ENCODE data around the gene AOC3. TPM values are rescaled to one million over a fixed set of nuclear protein-coding genes. Genes with fewer than 3 reads are reported as not detected.
"Not testable (repeated sequence)": the region's sequence is repeated elsewhere in the genome, so short reads cannot be mapped to it uniquely, and the experiment has no call there.

The AOC3 gene
- total RNA-seq, 1 experiment from 2014 or later = 3.5 TPM

DNA sequence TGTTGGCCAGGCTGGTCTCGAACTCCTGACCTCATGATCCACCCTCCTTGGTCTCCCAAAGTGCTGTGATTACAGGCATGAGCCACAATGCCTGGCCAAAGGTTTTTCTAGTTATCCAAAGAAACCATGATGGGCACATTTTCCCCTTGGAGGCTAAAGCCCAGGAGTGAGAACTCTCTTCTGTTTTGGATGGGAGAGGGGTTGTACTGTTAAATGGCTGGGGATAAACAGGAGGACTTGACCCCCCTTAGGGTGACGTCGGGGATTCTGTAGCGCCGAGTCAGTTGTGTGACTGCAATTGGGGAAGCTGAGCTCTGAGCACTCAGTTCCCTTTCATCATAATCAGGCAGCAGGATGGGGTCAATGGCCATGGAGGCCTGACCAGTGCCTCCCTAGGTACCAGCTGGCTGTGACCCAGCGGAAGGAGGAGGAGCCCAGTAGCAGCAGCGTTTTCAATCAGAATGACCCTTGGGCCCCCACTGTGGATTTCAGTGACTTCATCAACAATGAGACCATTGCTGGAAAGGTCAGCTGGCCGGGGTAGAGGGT is 4.1 kb downstream of the AOC3 start:
- Mint-ChIP-seq H3K4me1 (ENCODE audit: low read depth, unreplicated experiment) (no peaks in the 10 kb centered on the region), H3K9me3 (ENCODE audit: low read depth, unreplicated experiment) (peaks cover under 1% of the 10 kb centered on the region), H3K27ac (ENCODE audit: unreplicated experiment) (no peak overlapping the region), H3K36me3 (ENCODE audit: insufficient read depth, unreplicated experiment) (no peaks in the 10 kb centered on the region), H3K27me3 (ENCODE audit: unreplicated experiment) (peaks cover 36% of the 10 kb centered on the region), H3K4me3 (ENCODE audit: low read depth, unreplicated experiment) (no peak overlapping the region)
- no peak for DNase-seq
- CTCF ChIA-PET = no interaction called here
- TF ChIP-seq, protein P1, sequence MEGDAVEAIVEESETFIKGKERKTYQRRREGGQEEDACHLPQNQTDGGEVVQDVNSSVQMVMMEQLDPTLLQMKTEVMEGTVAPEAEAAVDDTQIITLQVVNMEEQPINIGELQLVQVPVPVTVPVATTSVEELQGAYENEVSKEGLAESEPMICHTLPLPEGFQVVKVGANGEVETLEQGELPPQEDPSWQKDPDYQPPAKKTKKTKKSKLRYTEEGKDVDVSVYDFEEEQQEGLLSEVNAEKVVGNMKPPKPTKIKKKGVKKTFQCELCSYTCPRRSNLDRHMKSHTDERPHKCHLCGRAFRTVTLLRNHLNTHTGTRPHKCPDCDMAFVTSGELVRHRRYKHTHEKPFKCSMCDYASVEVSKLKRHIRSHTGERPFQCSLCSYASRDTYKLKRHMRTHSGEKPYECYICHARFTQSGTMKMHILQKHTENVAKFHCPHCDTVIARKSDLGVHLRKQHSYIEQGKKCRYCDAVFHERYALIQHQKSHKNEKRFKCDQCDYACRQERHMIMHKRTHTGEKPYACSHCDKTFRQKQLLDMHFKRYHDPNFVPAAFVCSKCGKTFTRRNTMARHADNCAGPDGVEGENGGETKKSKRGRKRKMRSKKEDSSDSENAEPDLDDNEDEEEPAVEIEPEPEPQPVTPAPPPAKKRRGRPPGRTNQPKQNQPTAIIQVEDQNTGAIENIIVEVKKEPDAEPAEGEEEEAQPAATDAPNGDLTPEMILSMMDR (IDR thresholded peaks at IDR 0.05; ENCODE audit: unreplicated experiment) = no peak
- BruUV-seq (replicated peaks) = no TSS peak
- intact Hi-C loops (cut with micrococcal nuclease; ENCODE audit: unreplicated experiment) = loop anchor here (5.0 kb wide), 1 partner anchor 42 kb away; no protein-coding TSS in a partner anchor

DNA sequence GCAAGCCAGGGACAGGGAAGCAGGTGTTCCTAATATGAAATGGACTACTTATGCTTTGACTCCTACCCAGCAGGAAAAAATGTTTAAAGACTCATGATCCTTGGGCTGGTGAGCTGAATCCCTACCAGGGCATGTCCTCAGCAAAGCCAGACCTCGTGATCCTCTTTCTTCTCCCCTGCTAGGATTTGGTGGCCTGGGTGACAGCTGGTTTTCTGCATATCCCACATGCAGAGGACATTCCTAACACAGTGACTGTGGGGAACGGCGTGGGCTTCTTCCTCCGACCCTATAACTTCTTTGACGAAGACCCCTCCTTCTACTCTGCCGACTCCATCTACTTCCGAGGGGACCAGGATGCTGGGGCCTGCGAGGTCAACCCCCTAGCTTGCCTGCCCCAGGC is 5.1 kb downstream of the AOC3 start:
- intact Hi-C loops (cut with micrococcal nuclease; ENCODE audit: unreplicated experiment) = loop anchor here (5.0 kb wide), 1 partner anchor 41 kb away; no protein-coding TSS in a partner anchor
- DNase-seq; H3K27ac Mint-ChIP-seq (ENCODE audit: unreplicated experiment); H3K36me3 Mint-ChIP-seq (ENCODE audit: insufficient read depth, unreplicated experiment); H3K4me3 Mint-ChIP-seq (ENCODE audit: low read depth, unreplicated experiment); H3K9me3 Mint-ChIP-seq (ENCODE audit: low read depth, unreplicated experiment); CTCF ChIA-PET; BruUV-seq (replicated peaks); H3K4me1 Mint-ChIP-seq (ENCODE audit: low read depth, unreplicated experiment): not testable (repeated sequence)
- peaks cover 43% of the 10 kb centered on the region for H3K27me3 Mint-ChIP-seq (ENCODE audit: unreplicated experiment)

DNA sequence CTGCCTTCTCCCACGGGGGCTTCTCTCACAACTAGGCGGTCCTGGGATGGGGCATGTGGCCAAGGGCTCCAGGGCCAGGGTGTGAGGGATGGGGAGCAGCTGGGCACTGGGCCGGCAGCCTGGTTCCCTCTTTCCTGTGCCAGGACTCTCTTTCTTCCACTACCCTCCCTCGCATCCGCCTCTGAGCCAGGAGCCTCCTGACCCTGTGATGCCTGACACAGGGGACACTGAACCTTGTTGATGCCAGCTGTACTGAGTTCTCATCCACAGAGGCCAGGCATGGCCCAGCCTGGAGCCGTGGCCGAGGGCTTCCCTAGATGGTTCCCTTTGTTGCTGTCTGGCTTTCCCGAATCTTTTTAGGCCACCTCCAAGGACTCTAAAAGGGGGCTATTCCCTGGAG is 5.5 kb downstream of the AOC3 start:
- not testable (repeated sequence) for H3K4me1 Mint-ChIP-seq (ENCODE audit: low read depth, unreplicated experiment); DNase-seq; BruUV-seq (replicated peaks); H3K27ac Mint-ChIP-seq (ENCODE audit: unreplicated experiment); H3K4me3 Mint-ChIP-seq (ENCODE audit: low read depth, unreplicated experiment); H3K9me3 Mint-ChIP-seq (ENCODE audit: low read depth, unreplicated experiment); H3K36me3 Mint-ChIP-seq (ENCODE audit: insufficient read depth, unreplicated experiment)
- CTCF ChIA-PET = interaction anchor here (0.5 kb wide), 1 partner anchor 241 kb away, joined by 6 read pairs; no protein-coding TSS in a partner anchor
- intact Hi-C loops (cut with micrococcal nuclease; ENCODE audit: unreplicated experiment) = loop anchor here (5.0 kb wide), 1 partner anchor 41 kb away; no protein-coding TSS in a partner anchor
- peaks cover 43% of the 10 kb centered on the region for H3K27me3 Mint-ChIP-seq (ENCODE audit: unreplicated experiment)

DNA sequence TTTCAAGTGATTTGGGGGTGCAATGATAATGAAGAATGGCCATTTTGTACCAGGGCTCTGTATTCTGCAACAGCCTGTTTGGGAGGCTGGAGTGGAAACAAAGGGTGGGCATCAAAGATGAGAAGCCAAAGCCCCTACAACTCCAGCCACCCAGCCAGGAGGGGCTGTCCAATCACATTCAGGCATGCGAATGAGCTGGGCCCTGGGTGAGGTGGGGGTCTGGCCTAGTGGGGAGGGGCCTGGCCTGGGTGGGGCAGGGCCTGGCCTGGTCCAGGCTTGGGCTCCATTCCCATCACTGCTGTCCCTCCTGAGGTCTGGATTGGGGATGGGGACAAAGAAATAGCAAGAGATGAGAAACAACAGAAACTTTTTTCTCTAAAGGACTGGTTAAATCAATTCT is 6.4 kb downstream of the AOC3 start:
- Mint-ChIP-seq H3K9me3 (ENCODE audit: low read depth, unreplicated experiment) (peaks cover 3% of the 10 kb centered on the region), H3K27ac (ENCODE audit: unreplicated experiment) (no peak overlapping the region), H3K4me1 (ENCODE audit: low read depth, unreplicated experiment) (no peaks in the 10 kb centered on the region), H3K4me3 (ENCODE audit: low read depth, unreplicated experiment) (no peak overlapping the region), H3K27me3 (ENCODE audit: unreplicated experiment) (peaks cover 43% of the 10 kb centered on the region), H3K36me3 (ENCODE audit: insufficient read depth, unreplicated experiment) (no peaks in the 10 kb centered on the region)
- intact Hi-C loops (cut with micrococcal nuclease; ENCODE audit: unreplicated experiment) = loop anchor here (5.0 kb wide), 1 partner anchor 40 kb away; no protein-coding TSS in a partner anchor
- DNase-seq = no peak
- BruUV-seq (replicated peaks) = no TSS peak
- CTCF ChIA-PET = interaction anchor here (0.6 kb wide), 2 partner anchors 29 to 368 kb away, joined by 3 to 7 read pairs; no protein-coding TSS in a partner anchor
- TF ChIP-seq, protein P1 (IDR thresholded peaks at IDR 0.05; ENCODE audit: unreplicated experiment) = no peak

DNA sequence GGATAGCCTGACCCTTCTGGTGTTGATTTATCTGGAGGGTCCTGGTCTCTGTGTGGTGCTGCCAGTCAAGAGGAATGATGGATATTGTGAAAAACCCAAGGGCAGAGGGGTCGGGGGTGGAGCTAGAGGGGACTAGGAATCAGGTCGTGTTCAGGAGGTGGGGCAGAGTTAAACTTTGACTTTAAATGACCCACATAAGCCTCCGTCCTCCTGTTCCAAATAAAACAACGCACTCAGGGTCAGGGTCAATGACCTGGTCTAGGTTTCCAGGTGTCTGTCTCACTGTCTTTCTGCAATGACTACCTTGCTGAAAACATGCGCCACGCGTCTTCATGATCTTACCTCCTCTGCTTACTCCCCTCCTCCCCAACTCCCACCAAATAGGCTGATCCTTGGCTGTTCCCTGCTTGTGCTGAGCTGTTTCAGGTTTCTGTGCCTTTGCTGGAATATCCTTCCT is 14.7 kb downstream of the AOC3 start:
- no peak for DNase-seq
- no TSS peak for BruUV-seq (replicated peaks)
- Mint-ChIP-seq H3K4me1 (ENCODE audit: low read depth, unreplicated experiment) (peaks cover 9% of the 10 kb centered on the region), H3K27ac (ENCODE audit: unreplicated experiment) (no peak overlapping the region), H3K4me3 (ENCODE audit: low read depth, unreplicated experiment) (no peak overlapping the region), H3K27me3 (ENCODE audit: unreplicated experiment) (peaks cover 49% of the 10 kb centered on the region), H3K36me3 (ENCODE audit: insufficient read depth, unreplicated experiment) (no peaks in the 10 kb centered on the region), H3K9me3 (ENCODE audit: low read depth, unreplicated experiment) (peaks cover 3% of the 10 kb centered on the region)
- TF ChIP-seq, protein P1 (IDR thresholded peaks at IDR 0.05; ENCODE audit: unreplicated experiment) = no peak
- intact Hi-C loops (cut with micrococcal nuclease; ENCODE audit: unreplicated experiment) = no loop called here
- CTCF ChIA-PET = no interaction called here
